GM12891 (cell line): Measurements from ENCODE around the gene CLMP.

Experiments
- POLR2A ChIP-seq: IDR thresholded peaks from 2 replicates; pipeline ENCODE4 v1.6.1; 2011; ENCODE audit warnings: low read depth, low read length, control low read depth
- POLR2AphosphoS5 ChIP-seq: IDR thresholded peaks from 2 replicates; pipeline ENCODE4 v1.6.1; 2011; ENCODE audit warnings: low read depth, low read length, control low read depth
- TAF1 ChIP-seq: IDR thresholded peaks from 2 replicates; pipeline ENCODE4 v1.6.1; 2011; ENCODE audit warnings: low read depth, low read length, control low read depth

- TF ChIP-seq TAF1 (no peak), POLR2A (no peak), POLR2AphosphoS5 (no peak)
These were observed 55.8 kb downstream of the CLMP start for GRCh38 chr11:123139206-123139605.
